Lower leg skin (tissue), 4 donors: Measurements from ENCODE around the gene COL25A1. TPM values are rescaled to one million over a fixed set of nuclear protein-coding genes. Genes with fewer than 3 reads are reported as not detected.

Source experiments
- DNase-seq, 2 donors: peaks; one replicate each; pipeline ENCODE4 v3.0.0-alpha.2; 2019; ENCODE audit warnings: low spot score in 2 of 2
- H3K4me3 ChIP-seq: fragments of 200-600 bp; sonication (generic); 2 replicates; pipeline ENCODE4 v1.5.1; 2017; ENCODE audit warnings: mild to moderate bottlenecking, low read depth; ENCODE audit not compliant: poor library complexity, severe bottlenecking
- POLR2A ChIP-seq, 2 donors: fragments of 450-650 bp; IDR thresholded peaks; one replicate each; pipeline ENCODE4 v1.6.1; 2016 to 2017; ENCODE audit warnings: antibody characterized with exemption in 2 of 2, mild to moderate bottlenecking in 1 of 2, moderate library complexity in 1 of 2
- WGBS, 2 donors: methylation state at CpG; one replicate each; pipeline ENCODE4 v1.1.5; 2018; 5-methylcytosine and 5-hydroxymethylcytosine counted together
- intact Hi-C: fragments of 100-400 bp; cut with DNase I; formaldehyde crosslinking; loops from one replicate; pipeline ENCODE4 v1.15.0; 2023; ENCODE audit warnings: low total_unique reads
- total RNA-seq, 4 donors: library from RNA; depleted of rRNA; stranded (reverse); fragments of >200 nt; gene quantifications; one replicate each; pipeline ENCODE4 v1.1.0, GENCODE V29; 2016
- TF ChIP-seq, protein P1 (sequence below), 3 donors: fragments of 450-650 bp; IDR thresholded peaks; one replicate each; pipeline ENCODE4 v1.5.1; 2016; ENCODE audit warnings: antibody characterized with exemption in 3 of 3, mild to moderate bottlenecking in 3 of 3, moderate library complexity in 2 of 3

The COL25A1 gene
- total RNA-seq, 4 donors from 2014 or later: 0.42 to 2.4 (median 1.5) TPM

DNA sequence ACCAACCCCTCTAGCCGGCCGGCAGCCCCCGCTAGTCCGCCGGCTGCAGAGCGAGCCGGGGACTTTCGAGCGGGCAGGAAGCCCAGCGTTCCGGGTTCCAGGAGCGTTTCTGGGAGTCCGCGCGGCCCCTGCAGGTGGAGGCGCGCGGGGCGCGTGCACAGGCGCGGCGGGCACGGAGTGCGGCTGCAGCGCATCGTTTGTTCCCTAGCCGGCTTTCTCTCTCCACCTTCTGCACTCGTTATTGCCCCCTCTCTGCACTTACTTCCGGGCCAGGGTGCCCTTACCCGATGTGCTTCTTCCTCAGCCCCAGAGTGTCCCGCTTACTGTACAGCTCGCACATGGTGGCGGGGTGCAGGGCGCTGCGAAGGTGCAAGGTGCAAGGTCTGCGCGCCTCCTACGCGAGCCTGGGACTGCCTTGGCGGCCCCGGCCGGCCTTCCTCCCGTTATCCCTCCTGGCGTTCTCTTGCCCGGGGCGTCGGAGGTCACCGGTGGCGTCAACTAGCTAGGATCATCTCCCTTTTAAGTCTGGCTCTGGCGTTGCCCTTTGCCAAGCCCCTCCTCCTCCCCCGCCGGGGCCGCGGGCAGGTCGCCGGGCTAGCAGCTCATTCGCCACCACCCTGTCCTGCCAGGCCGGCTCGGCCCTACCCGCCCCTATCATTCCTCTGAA lies 539.8 kb downstream of the COL25A1 start, which contains the start of gene ETNPPL:
ETNPPL (minus strand) TSS at position 495 of the 667 bp plus-strand sequence; CDS start at position 340, 155 bp downstream.
- peak within 1 kb of the TSS; percentile 5 for H3K4me3 ChIP-seq
- no peak for TF ChIP-seq POLR2A (IDR thresholded peaks at IDR 0.05)
- TF ChIP-seq, protein P1, sequence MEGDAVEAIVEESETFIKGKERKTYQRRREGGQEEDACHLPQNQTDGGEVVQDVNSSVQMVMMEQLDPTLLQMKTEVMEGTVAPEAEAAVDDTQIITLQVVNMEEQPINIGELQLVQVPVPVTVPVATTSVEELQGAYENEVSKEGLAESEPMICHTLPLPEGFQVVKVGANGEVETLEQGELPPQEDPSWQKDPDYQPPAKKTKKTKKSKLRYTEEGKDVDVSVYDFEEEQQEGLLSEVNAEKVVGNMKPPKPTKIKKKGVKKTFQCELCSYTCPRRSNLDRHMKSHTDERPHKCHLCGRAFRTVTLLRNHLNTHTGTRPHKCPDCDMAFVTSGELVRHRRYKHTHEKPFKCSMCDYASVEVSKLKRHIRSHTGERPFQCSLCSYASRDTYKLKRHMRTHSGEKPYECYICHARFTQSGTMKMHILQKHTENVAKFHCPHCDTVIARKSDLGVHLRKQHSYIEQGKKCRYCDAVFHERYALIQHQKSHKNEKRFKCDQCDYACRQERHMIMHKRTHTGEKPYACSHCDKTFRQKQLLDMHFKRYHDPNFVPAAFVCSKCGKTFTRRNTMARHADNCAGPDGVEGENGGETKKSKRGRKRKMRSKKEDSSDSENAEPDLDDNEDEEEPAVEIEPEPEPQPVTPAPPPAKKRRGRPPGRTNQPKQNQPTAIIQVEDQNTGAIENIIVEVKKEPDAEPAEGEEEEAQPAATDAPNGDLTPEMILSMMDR (IDR thresholded peaks at IDR 0.05): no peak
- no peak for DNase-seq
- intact Hi-C loops: no loop called here
- 0 to 1% methylated on average over 44 to 55 of the region's 61 CpGs for WGBS, 2 donors

Other genes starting within 250 kb of the COL25A1 start
- gene SEC24B, start 131.2 kb upstream of the COL25A1 start, total RNA-seq: 10 to 100 TPM; 26.0 to 45.2 (median 37.3) TPM